Esophagus muscularis mucosa (tissue), 3 donors: ENCODE measurements around the gene PAXIP1.

Experiments
- POLR2A ChIP-seq: fragments of 450-650 bp; IDR thresholded peaks from one replicate; pipeline ENCODE4 v1.6.1; 2017; ENCODE audit warnings: antibody characterized with exemption, moderate library complexity, mild to moderate bottlenecking, low read depth
- POLR2AphosphoS5 ChIP-seq, 2 donors: sonication (generic); formaldehyde crosslinking; IDR thresholded peaks; one replicate each; pipeline ENCODE4 v1.6.1; 2017; ENCODE audit warnings: antibody characterized with exemption in 2 of 2
- TF ChIP-seq, protein P1 (sequence below), 3 experiments: fragments of 200-600 bp in 2 of 3; fragments of 450-650 bp in 1 of 3; sonication (generic) in 2 of 3; IDR thresholded peaks; one replicate each; pipeline ENCODE4 v1.5.1; 2017 to 2019; ENCODE audit warnings: antibody characterized with exemption in 3 of 3, mild to moderate bottlenecking in 2 of 3, moderate library complexity in 1 of 3

DNA sequence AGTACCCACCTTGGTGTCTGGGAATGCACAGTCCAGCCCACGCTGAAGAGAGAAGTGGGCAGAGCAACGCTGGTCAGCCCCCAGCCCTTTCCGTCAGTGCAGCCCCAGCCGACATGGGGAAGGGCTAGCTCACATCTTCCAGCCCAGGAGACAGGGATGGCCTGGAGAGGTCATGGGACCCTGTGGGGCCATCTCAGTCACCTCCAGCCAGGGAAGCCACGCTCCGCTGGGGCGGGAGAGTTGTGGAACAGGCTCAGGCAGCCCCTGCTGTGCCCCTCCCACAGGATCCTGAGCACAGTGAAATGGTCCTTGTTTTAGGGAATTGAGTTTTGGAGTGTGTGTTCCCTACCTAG is 85.1 kb downstream of the PAXIP1 start:
- TF ChIP-seq, protein P1, sequence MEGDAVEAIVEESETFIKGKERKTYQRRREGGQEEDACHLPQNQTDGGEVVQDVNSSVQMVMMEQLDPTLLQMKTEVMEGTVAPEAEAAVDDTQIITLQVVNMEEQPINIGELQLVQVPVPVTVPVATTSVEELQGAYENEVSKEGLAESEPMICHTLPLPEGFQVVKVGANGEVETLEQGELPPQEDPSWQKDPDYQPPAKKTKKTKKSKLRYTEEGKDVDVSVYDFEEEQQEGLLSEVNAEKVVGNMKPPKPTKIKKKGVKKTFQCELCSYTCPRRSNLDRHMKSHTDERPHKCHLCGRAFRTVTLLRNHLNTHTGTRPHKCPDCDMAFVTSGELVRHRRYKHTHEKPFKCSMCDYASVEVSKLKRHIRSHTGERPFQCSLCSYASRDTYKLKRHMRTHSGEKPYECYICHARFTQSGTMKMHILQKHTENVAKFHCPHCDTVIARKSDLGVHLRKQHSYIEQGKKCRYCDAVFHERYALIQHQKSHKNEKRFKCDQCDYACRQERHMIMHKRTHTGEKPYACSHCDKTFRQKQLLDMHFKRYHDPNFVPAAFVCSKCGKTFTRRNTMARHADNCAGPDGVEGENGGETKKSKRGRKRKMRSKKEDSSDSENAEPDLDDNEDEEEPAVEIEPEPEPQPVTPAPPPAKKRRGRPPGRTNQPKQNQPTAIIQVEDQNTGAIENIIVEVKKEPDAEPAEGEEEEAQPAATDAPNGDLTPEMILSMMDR (IDR thresholded peaks at IDR 0.05): no peak
- TF ChIP-seq POLR2A (no peak), POLR2AphosphoS5 (IDR thresholded peaks at IDR 0.05) (no peak)
